ENCODE data around the gene GRK5. TPM values are rescaled to one million over a fixed set of nuclear protein-coding genes. Genes with fewer than 3 reads are reported as not detected.

The GRK5 gene
- total RNA-seq, 1 donor from 2014 or later: 2.8 TPM

DNA sequence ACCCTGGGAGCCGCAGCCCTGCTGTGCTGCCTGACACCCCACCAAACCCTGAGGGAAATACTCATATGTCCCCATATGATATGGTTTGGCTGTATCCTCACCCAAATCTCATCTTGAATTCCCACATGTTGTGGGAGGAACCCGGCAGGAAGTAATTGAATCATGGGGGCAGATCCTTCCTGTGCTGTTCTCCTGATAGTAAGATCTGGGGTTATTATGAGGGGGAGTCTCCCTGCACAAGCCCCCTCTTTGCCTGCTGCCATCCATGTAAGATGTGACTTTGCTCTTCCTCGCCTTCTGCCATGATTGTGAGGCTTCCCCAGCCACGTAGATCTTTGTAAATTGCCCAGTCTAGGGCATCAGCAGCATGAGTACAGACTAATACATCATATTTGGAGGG is 266.4 kb downstream of the GRK5 start:
- Histone ChIP-seq H3K4me3 (ENCODE audit: low read depth, low read length) (no peak overlapping the region), H3K27me3 (ENCODE audit: control insufficient read depth, insufficient read depth, low read length) (peaks cover 15% of the 10 kb centered on the region), H3K36me3 (ENCODE audit: control insufficient read depth, insufficient read depth, low read length) (no peaks in the 10 kb centered on the region)
- TF ChIP-seq, protein P1, sequence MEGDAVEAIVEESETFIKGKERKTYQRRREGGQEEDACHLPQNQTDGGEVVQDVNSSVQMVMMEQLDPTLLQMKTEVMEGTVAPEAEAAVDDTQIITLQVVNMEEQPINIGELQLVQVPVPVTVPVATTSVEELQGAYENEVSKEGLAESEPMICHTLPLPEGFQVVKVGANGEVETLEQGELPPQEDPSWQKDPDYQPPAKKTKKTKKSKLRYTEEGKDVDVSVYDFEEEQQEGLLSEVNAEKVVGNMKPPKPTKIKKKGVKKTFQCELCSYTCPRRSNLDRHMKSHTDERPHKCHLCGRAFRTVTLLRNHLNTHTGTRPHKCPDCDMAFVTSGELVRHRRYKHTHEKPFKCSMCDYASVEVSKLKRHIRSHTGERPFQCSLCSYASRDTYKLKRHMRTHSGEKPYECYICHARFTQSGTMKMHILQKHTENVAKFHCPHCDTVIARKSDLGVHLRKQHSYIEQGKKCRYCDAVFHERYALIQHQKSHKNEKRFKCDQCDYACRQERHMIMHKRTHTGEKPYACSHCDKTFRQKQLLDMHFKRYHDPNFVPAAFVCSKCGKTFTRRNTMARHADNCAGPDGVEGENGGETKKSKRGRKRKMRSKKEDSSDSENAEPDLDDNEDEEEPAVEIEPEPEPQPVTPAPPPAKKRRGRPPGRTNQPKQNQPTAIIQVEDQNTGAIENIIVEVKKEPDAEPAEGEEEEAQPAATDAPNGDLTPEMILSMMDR (IDR thresholded peaks at IDR 0.05; ENCODE audit: insufficient read depth, low read length, poor library complexity, severe bottlenecking): no peak
- no peak for DNase-seq (ENCODE audit: low read depth)

DNA sequence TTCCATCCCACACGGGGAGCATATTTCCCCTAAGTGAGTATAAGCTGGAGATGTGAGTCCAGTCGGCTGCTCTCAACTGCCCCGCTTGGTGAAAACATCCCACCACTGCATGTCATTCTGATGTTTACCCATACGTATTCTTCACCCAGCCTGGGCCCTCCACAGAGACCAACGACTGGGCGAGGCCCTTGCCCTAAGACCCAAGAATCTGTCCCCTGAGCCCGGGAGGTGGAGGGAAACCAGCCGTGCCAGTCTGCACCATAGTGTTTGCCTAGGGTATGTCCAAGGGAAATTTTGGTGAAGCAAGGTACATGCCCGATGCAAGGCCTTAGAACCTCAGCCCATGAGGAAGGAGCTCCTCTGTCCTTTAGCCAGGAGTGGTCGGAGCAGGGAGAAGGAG is 267.2 kb downstream of the GRK5 start:
- Histone ChIP-seq H3K36me3 (ENCODE audit: control insufficient read depth, insufficient read depth, low read length) (no peaks in the 10 kb centered on the region), H3K4me3 (ENCODE audit: low read depth, low read length) (no peak overlapping the region), H3K27me3 (ENCODE audit: control insufficient read depth, insufficient read depth, low read length) (peaks cover 18% of the 10 kb centered on the region)
- TF ChIP-seq, protein P1 (IDR thresholded peaks at IDR 0.05; ENCODE audit: insufficient read depth, low read length, poor library complexity, severe bottlenecking): no peak
- DNase-seq (ENCODE audit: low read depth): no peak

DNA sequence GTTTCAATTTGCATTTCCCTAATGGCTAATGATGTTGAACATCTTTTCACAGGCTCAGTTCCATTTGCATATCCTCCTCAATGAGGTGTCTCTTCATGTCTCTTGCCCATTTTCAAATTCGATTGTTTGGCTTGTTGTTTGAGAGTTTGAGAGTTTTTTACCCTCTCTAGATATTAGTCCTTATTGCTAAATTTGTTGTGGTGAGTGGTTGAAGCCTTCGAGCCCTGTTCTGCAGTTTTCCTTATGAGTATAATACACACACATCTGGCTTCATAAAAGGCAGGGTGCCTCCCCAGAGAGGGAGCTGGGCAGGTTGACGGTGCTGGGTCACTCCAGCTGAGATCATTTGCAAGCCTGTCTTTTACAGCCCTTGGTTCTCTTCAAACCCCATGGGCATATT is 270.1 kb downstream of the GRK5 start:
- no peak for DNase-seq (ENCODE audit: low read depth)
- H3K27me3 ChIP-seq (ENCODE audit: control insufficient read depth, insufficient read depth, low read length): peaks cover 18% of the 10 kb centered on the region
- TF ChIP-seq, protein P1 (IDR thresholded peaks at IDR 0.05; ENCODE audit: insufficient read depth, low read length, poor library complexity, severe bottlenecking): no peak
- H3K36me3 ChIP-seq (ENCODE audit: control insufficient read depth, insufficient read depth, low read length): no peaks in the 10 kb centered on the region
- H3K4me3 ChIP-seq (ENCODE audit: low read depth, low read length): no peak overlapping the region

- Histone ChIP-seq H3K4me3 (ENCODE audit: low read depth, low read length) (no peak overlapping the region), H3K36me3 (ENCODE audit: control insufficient read depth, insufficient read depth, low read length) (no peaks in the 10 kb centered on the region), H3K27me3 (ENCODE audit: control insufficient read depth, insufficient read depth, low read length) (peaks cover 18% of the 10 kb centered on the region)
- TF ChIP-seq, protein P1 (IDR thresholded peaks at IDR 0.05; ENCODE audit: insufficient read depth, low read length, poor library complexity, severe bottlenecking): no peak
- no peak for DNase-seq (ENCODE audit: low read depth)
Observed at GRCh38 chr10:119478111-119478802, 270.9 kb downstream of the GRK5 start.

- Histone ChIP-seq H3K27me3 (ENCODE audit: control insufficient read depth, insufficient read depth, low read length) (peaks cover 18% of the 10 kb centered on the region), H3K4me3 (ENCODE audit: low read depth, low read length) (no peak overlapping the region), H3K36me3 (ENCODE audit: control insufficient read depth, insufficient read depth, low read length) (no peaks in the 10 kb centered on the region)
- DNase-seq (ENCODE audit: low read depth): no peak
- TF ChIP-seq, protein P1 (IDR thresholded peaks at IDR 0.05; ENCODE audit: insufficient read depth, low read length, poor library complexity, severe bottlenecking): no peak
Observed at GRCh38 chr10:119478811-119479341, 271.5 kb downstream of the GRK5 start.

DNA sequence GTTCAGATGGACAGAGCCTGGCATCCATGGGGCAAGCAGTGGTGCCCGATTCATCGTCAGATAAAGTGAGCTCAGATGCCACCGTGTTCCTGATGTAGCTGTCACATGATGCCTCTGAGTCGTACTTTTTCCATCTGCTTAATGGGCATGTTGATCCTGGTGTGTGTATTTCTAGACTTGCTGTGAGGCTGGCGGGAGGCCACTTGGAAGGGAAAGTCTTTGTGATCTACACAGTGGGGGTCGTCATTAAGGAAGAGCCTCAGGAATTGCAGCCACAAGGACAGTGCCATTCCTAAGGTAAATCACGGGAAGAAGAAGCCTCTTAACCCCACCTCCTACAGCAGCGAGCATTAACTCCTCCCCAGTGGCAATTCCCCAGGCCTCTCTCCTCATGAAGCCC is 272.2 kb downstream of the GRK5 start:
- TF ChIP-seq, protein P1 (IDR thresholded peaks at IDR 0.05; ENCODE audit: insufficient read depth, low read length, poor library complexity, severe bottlenecking): no peak
- H3K4me3 ChIP-seq (ENCODE audit: low read depth, low read length): no peak overlapping the region
- H3K36me3 ChIP-seq (ENCODE audit: control insufficient read depth, insufficient read depth, low read length): no peaks in the 10 kb centered on the region
- DNase-seq (ENCODE audit: low read depth): no peak
- H3K27me3 ChIP-seq (ENCODE audit: control insufficient read depth, insufficient read depth, low read length): peaks cover 16% of the 10 kb centered on the region
